Esophagus squamous epithelium (tissue), 5 donors: Measurements from ENCODE around the gene AMDHD1. TPM values are rescaled to one million over a fixed set of nuclear protein-coding genes. Genes with fewer than 3 reads are reported as not detected.

Experiments
- DNase-seq: peaks from one replicate; lab custom pipeline; 2025; lab: John Stamatoyannopoulos, UW
- H3K27ac ChIP-seq, 4 donors: fragments of 200-600 bp; sonication (generic); one replicate each; pipeline ENCODE4 v1.5.1; 2016 to 2019; ENCODE audit warnings: mild to moderate bottlenecking in 1 of 4
- H3K27me3 ChIP-seq, 4 donors: fragments of 200-600 bp; sonication (generic); 1 replicate in 3 of 4; 2 replicates in 1 of 4; pipeline versions ENCODE4 v1.5.1 to v1.6.0; 2017 to 2021; ENCODE audit warnings: antibody characterized with exemption in 1 of 4
- H3K36me3 ChIP-seq, 3 donors: fragments of 200-600 bp; sonication (generic); one replicate each; pipeline ENCODE4 v1.5.1; 2016 to 2019
- H3K4me1 ChIP-seq, 3 donors: fragments of 200-600 bp; sonication (generic); one replicate each; pipeline ENCODE4 v1.5.1; 2017 to 2019
- H3K4me3 ChIP-seq, 4 donors: fragments of 200-600 bp; sonication (generic); 1 replicate in 3 of 4; 2 replicates in 1 of 4; pipeline ENCODE4 v1.5.1; 2016 to 2019; ENCODE audit warnings: mild to moderate bottlenecking in 2 of 4, moderate library complexity in 1 of 4
- H3K9me3 ChIP-seq, 3 donors: fragments of 200-600 bp; sonication (generic); one replicate each; pipeline ENCODE4 v1.5.1; 2016 to 2019
- POLR2A ChIP-seq, 4 donors: fragments of 450-650 bp; IDR thresholded peaks; one replicate each; pipeline ENCODE4 v1.6.1; 2017; ENCODE audit warnings: antibody characterized with exemption in 4 of 4, mild to moderate bottlenecking in 4 of 4, moderate library complexity in 3 of 4
- WGBS, 2 donors: methylation state at CpG; one replicate each; pipeline ENCODE4 v1.1.5; 2018; 5-methylcytosine and 5-hydroxymethylcytosine counted together
- intact Hi-C: fragments of 100-400 bp; cut with DNase I; formaldehyde crosslinking; loops from one replicate; pipeline ENCODE4 v1.15.0; 2022
- total RNA-seq, 4 donors: library from RNA; depleted of rRNA; stranded (reverse); fragments of >200 nt; gene quantifications; one replicate each; pipeline ENCODE4 v1.1.0, GENCODE V29; 2016
- TF ChIP-seq, protein P1 (sequence below), 6 experiments: fragments of 450-650 bp in 4 of 6; fragments of 200-600 bp in 2 of 6; sonication (generic) in 2 of 6; IDR thresholded peaks; one replicate each; pipeline ENCODE4 v1.5.1; 2016 to 2019; ENCODE audit warnings: antibody characterized with exemption in 6 of 6, mild to moderate bottlenecking in 4 of 6, moderate library complexity in 4 of 6
- donor health status: DM: yes; HTN: yes; CAD: no.

Gene AMDHD1
- total RNA-seq, 4 donors from 2014 or later = 0.19 to 0.26 TPM; not detected in 2

DNA sequence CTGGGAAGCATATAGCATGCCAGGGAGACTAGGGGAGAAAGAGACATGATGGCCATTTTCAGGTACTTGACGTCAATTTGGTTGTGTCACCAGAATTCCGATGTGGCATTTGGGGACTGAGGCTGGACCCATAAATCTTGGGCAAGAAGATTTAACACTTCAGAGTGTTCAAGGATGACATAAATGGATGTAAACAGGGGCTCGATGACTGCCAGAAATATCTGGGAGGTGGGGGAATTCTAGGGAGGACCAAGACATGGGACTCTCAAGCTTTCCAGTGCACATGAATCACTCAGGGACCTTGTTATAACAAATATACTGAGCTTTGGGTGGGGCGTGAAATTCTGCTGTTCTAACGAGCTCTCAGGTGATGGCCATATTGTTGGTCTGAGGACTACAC is 35.2 kb downstream of the AMDHD1 start:
- WGBS, 2 donors = 82 to 91% methylated on average over 5 of the region's 5 CpGs

DNA sequence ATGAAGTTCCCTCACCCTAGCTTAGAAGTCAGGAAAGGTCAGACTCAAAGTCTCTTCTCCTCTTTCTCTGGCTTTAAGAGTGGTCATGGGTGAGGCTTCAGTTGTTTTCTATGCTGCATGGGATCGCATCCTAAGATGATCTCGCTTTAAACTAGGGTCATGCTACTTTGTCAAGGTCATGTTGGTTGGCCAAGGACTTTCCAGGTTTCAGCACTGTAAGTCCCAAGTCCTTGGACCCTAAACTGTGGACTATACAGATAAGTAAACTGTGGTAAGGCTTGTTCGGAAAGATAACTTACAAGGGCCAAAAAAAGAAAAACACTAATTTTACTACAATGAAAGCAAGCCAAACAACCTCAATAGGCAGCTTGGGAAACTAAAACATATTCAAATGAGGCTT is 35.6 kb downstream of the AMDHD1 start:
- TF ChIP-seq, protein P1, sequence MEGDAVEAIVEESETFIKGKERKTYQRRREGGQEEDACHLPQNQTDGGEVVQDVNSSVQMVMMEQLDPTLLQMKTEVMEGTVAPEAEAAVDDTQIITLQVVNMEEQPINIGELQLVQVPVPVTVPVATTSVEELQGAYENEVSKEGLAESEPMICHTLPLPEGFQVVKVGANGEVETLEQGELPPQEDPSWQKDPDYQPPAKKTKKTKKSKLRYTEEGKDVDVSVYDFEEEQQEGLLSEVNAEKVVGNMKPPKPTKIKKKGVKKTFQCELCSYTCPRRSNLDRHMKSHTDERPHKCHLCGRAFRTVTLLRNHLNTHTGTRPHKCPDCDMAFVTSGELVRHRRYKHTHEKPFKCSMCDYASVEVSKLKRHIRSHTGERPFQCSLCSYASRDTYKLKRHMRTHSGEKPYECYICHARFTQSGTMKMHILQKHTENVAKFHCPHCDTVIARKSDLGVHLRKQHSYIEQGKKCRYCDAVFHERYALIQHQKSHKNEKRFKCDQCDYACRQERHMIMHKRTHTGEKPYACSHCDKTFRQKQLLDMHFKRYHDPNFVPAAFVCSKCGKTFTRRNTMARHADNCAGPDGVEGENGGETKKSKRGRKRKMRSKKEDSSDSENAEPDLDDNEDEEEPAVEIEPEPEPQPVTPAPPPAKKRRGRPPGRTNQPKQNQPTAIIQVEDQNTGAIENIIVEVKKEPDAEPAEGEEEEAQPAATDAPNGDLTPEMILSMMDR (IDR thresholded peaks at IDR 0.05) = no peak
- no peak for TF ChIP-seq POLR2A (IDR thresholded peaks at IDR 0.05)
- Histone ChIP-seq H3K9me3 (no peaks in the 10 kb centered on the region), H3K27ac (no peak overlapping the region), H3K27me3 (no peaks in the 10 kb centered on the region), H3K4me3 (no peak overlapping the region), H3K36me3 (no peaks in the 10 kb centered on the region), H3K4me1 (no peaks in the 10 kb centered on the region)
- intact Hi-C loops = no loop called here
- no peak for DNase-seq
- WGBS, 2 donors = 73 to 95% methylated on average over 3 of the region's 3 CpGs

More for the DNA sequence above, 35.2 kb downstream of the AMDHD1 start:
- no peak for TF ChIP-seq POLR2A (IDR thresholded peaks at IDR 0.05)
- TF ChIP-seq, protein P1 (IDR thresholded peaks at IDR 0.05) = no peak
- DNase-seq = no peak
- Histone ChIP-seq H3K27me3 (no peaks in the 10 kb centered on the region), H3K9me3 (no peaks in the 10 kb centered on the region), H3K4me1 (no peaks in the 10 kb centered on the region), H3K27ac (no peak overlapping the region), H3K36me3 (no peaks in the 10 kb centered on the region), H3K4me3 (no peak overlapping the region)
- intact Hi-C loops = no loop called here

DNA sequence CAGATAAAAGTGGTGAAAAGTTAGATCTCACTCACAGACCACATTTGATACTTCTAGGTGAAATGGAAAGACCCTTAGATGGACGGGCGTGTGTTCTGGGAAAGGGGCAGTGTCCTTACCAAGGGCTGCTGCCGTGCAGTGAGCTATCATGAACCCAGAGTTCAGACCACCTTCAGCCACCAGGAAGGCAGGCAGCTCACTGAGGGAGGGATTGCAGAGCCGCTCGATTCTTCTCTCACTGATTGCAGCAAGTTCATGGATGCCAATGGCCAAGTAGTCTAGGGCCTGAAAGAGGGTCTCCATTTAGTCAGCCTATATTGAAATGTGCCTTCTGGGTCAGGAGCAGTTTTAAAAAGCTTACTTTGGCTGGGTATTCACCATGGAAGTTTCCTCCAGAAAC is 37.3 kb downstream of the AMDHD1 start:
- 95 to 98% methylated on average over 5 of the region's 5 CpGs for WGBS, 2 donors
- H3K27me3 ChIP-seq = no peaks in the 10 kb centered on the region
- H3K27ac ChIP-seq = no peak overlapping the region
- intact Hi-C loops = no loop called here
- TF ChIP-seq, protein P1 (IDR thresholded peaks at IDR 0.05) = no peak
- TF ChIP-seq POLR2A (IDR thresholded peaks at IDR 0.05) = no peak
- DNase-seq = no peak
- H3K4me1 ChIP-seq = no peaks in the 10 kb centered on the region
- no peaks in the 10 kb centered on the region for H3K9me3 ChIP-seq
- no peak overlapping the region for H3K4me3 ChIP-seq
- no peaks in the 10 kb centered on the region for H3K36me3 ChIP-seq

DNA sequence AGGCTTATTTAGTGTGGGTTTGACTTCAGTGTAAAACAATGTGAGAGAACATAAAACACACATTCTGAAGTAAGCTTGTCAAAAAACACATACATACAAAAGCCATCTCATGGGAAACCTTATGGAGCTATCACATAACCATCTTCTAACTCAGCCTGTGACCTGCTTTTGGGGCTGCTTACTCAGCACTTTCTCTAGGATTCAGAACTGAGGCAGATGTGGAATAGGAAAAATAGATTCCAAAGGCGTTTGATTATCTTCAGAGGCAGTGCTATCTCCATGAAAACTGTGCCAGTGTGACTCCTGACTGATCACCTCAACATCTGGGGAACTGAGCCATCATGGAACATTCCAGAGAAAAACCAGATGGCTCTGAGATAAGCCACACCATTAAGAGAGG is 39.5 kb downstream of the AMDHD1 start:
- TF ChIP-seq, protein P1 (IDR thresholded peaks at IDR 0.05) = no peak
- no peak for TF ChIP-seq POLR2A (IDR thresholded peaks at IDR 0.05)
- H3K4me1 ChIP-seq = no peaks in the 10 kb centered on the region
- DNase-seq = no peak
- no peak overlapping the region for H3K4me3 ChIP-seq
- no peaks in the 10 kb centered on the region for H3K36me3 ChIP-seq
- no peaks in the 10 kb centered on the region for H3K9me3 ChIP-seq
- intact Hi-C loops = no loop called here
- WGBS, 2 donors = 77 to 100% methylated on average over 1 of the region's 1 CpG
- no peak overlapping the region for H3K27ac ChIP-seq
- H3K27me3 ChIP-seq = no peaks in the 10 kb centered on the region

DNA sequence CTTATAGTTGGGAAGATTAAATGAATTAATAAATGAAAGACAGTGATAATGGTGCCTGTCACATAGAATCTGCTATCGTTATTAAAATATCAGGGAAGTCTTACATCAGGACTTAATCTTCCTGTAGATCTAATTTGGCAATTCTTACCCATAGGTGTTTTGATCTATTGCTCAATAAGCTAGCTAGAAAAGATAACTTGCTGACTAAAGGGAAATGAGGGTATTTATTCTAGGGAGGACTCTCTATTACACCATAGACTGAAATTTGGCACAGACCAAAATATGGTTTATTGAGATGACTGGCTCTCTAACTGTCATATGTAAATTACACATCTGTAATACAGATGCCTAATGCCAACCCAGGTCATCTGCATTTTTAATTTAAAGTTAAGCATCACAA is 41.6 kb downstream of the AMDHD1 start:
- no peak overlapping the region for H3K4me3 ChIP-seq
- no peak overlapping the region for H3K27ac ChIP-seq
- DNase-seq = no peak
- no peak for TF ChIP-seq POLR2A (IDR thresholded peaks at IDR 0.05)
- TF ChIP-seq, protein P1 (IDR thresholded peaks at IDR 0.05) = no peak
- 81 to 89% methylated on average over 1 of the region's 1 CpG for WGBS, 2 donors
- intact Hi-C loops = no loop called here
- no peaks in the 10 kb centered on the region for H3K4me1 ChIP-seq
- H3K36me3 ChIP-seq = no peaks in the 10 kb centered on the region
- no peaks in the 10 kb centered on the region for H3K27me3 ChIP-seq
- H3K9me3 ChIP-seq = no peaks in the 10 kb centered on the region
